ENCODE data around the gene AHCYL1.

- no peak for TF ChIP-seq CTCF (IDR thresholded peaks at IDR 0.05; ENCODE audit: poor library complexity)
- no peak for TF ChIP-seq EZH2 (IDR thresholded peaks at IDR 0.05; ENCODE audit: borderline replicate concordance)
- no peak for TF ChIP-seq EZH2phosphoT487 (IDR thresholded peaks at IDR 0.05; ENCODE audit: low read depth, severe bottlenecking, unreplicated experiment)
These were observed 35.2 kb downstream of the AHCYL1 start for GRCh38 chr1:110019770-110020169.

Measured in hepatocyte (in vitro differentiated cells).